Activated CD4-positive, alpha-beta memory T cell treated with anti-CD3 and anti-CD28 coated beads, Interleukin-2, amount 10 ng/mL, durations not matched to agents 7 days and 5 days (primary cell): ENCODE results near the gene IQSEC3. TPM values are rescaled to one million over a fixed set of nuclear protein-coding genes. Genes with fewer than 3 reads are reported as not detected.

Experiments used
- CTCF ChIA-PET: fragments of 350-600 bp; sonication (Branson Sonifier 250); formaldehyde crosslinking; loops from one replicate; lab custom pipeline; 2021; ENCODE audit warnings: antibody characterized with exemption, inconsistent platforms; lab: Charles Lee
- POLR2A ChIA-PET: fragments of 350-600 bp; sonication (Branson Sonifier 250); formaldehyde crosslinking; loops from one replicate; lab custom pipeline; 2021; ENCODE audit warnings: antibody characterized with exemption; lab: Charles Lee
- DNase-seq: peaks from one replicate; pipeline ENCODE4 v3.0.0-alpha.2; 2020
- H3K27ac Mint-ChIP-seq: one replicate; pipeline ENCODE4 v1.8.0; 2021; ENCODE audit warnings: mild to moderate bottlenecking, mixed read lengths
- H3K27me3 Mint-ChIP-seq: one replicate; pipeline ENCODE4 v1.8.0; 2021; ENCODE audit warnings: mixed read lengths
- H3K36me3 Mint-ChIP-seq: one replicate; pipeline ENCODE4 v1.8.0; 2021; ENCODE audit warnings: low read depth, mixed read lengths
- H3K4me1 Mint-ChIP-seq: one replicate; pipeline ENCODE4 v1.8.0; 2021; ENCODE audit warnings: mixed read lengths
- H3K4me3 Mint-ChIP-seq: one replicate; pipeline ENCODE4 v1.8.0; 2021; ENCODE audit warnings: mild to moderate bottlenecking, mixed read lengths
- H3K9me3 Mint-ChIP-seq: one replicate; pipeline ENCODE4 v1.8.0; 2021; ENCODE audit warnings: mixed read lengths
- total RNA-seq, 2 experiments: library from RNA; stranded (reverse); gene quantifications; one replicate each; pipeline ENCODE4 v1.2.3, GENCODE V29; 2021

The IQSEC3 gene
- total RNA-seq, 2 experiments from 2014 or later = 0.10 to 0.33 TPM

- H3K4me3 Mint-ChIP-seq = no peak overlapping the region
- H3K36me3 Mint-ChIP-seq = no peaks in the 10 kb centered on the region
- H3K4me1 Mint-ChIP-seq = no peaks in the 10 kb centered on the region
- CTCF ChIA-PET = no interaction called here
- H3K27ac Mint-ChIP-seq = no peak overlapping the region
- POLR2A ChIA-PET = no interaction called here
- peaks cover 1% of the 10 kb centered on the region for H3K27me3 Mint-ChIP-seq
- H3K9me3 Mint-ChIP-seq = no peaks in the 10 kb centered on the region
- DNase-seq = no peak
Observed at GRCh38 chr12:195951-196350, 129.4 kb downstream of the IQSEC3 start.

DNA sequence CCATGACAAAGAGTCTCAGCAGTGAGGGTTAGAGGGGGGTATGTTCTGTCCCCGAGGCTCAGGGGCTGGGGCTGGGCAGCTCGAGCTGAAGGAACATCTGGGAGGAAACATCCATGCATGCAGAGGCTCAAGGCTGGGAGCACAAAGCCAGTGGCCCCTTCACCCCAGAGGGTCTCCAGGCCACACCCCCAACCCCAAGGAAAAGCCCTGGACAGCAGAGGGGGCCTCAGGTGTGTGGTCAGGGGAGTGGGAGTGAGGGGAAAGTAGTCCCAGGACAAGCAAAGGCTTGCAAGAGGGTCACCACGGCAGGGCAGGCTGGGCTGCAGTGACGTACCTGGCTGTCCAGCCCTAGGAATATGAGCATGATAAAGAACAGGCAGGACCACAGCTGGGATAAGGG, 129.9 kb downstream of the IQSEC3 start:
- H3K27ac Mint-ChIP-seq = no peak overlapping the region
- no peak for DNase-seq
- no peaks in the 10 kb centered on the region for H3K36me3 Mint-ChIP-seq
- H3K27me3 Mint-ChIP-seq = peaks cover 6% of the 10 kb centered on the region
- no peaks in the 10 kb centered on the region for H3K9me3 Mint-ChIP-seq
- no peak overlapping the region for H3K4me3 Mint-ChIP-seq
- ChIA-PET CTCF (no interaction called here), POLR2A (no interaction called here)
- H3K4me1 Mint-ChIP-seq = no peaks in the 10 kb centered on the region

- H3K9me3 Mint-ChIP-seq = no peaks in the 10 kb centered on the region
- no peak for DNase-seq
- ChIA-PET POLR2A (no interaction called here), CTCF (no interaction called here)
- H3K36me3 Mint-ChIP-seq = no peaks in the 10 kb centered on the region
- H3K4me3 Mint-ChIP-seq = no peak overlapping the region
- H3K27ac Mint-ChIP-seq = no peak overlapping the region
- peaks cover 11% of the 10 kb centered on the region for H3K27me3 Mint-ChIP-seq
- no peaks in the 10 kb centered on the region for H3K4me1 Mint-ChIP-seq
Observed at GRCh38 chr12:197347-197746, 130.8 kb downstream of the IQSEC3 start.

DNA sequence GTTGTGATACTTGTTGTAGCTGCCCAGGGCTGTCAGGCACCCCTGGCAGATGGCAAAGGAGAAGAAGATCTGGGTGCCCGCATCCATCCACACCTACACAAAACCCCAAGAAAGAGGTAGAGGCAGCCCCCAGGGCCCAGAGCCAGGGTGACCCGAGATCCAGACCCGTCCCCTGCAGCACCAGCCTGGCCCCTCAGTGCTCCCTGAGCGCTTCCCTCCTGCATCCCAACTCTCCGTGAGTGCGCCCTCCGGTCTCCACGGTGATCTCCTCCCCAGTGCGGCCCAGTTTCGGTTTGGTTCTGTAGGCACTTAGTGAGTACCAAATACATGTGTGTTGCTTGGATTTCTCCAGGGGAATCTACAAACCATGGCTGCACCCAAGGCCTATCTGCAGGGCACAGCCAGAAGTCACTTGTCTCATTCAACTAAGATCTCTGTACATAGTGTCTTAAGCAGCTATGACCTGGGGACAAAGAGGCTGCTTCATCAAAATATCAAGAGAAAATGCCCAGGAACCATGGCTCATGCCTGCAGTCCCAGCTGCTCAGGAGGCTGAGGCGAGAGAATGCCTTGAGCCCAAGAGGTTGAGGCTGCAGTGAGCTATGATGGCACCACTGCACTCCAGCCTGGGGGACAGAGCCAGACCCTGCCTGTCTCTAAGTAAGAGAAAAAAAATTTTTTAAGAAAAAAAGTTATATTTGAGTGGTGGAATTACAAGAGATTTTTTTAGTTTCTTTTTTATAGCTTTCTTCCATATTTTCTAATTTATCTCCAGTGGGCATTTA, 131.5 kb downstream of the IQSEC3 start:
- H3K9me3 Mint-ChIP-seq = no peaks in the 10 kb centered on the region
- ChIA-PET POLR2A (no interaction called here), CTCF (no interaction called here)
- H3K4me1 Mint-ChIP-seq = peaks cover 2% of the 10 kb centered on the region
- no peak overlapping the region for H3K27ac Mint-ChIP-seq
- DNase-seq = no peak
- peaks cover 16% of the 10 kb centered on the region for H3K27me3 Mint-ChIP-seq
- H3K4me3 Mint-ChIP-seq = no peak overlapping the region
- H3K36me3 Mint-ChIP-seq = no peaks in the 10 kb centered on the region

DNA sequence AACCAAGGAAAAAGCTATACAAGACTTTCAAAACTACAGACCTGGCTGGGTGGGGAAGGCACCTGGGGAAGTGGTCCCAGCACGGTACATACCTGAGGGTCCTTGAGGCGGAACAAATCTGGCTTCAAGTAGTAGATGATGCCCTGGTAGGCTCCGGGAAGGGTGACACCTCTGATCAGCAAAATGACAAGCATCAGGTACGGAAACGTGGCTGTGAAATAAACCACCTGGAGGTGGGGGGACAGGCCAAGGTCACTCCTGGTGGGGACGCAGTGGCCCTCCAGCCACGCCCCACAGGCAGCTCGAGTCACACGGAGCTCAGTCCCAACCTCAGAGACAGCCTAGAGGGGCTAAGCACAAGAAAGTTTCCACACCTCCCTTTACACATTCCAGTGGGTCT, 132.1 kb downstream of the IQSEC3 start:
- Mint-ChIP-seq H3K4me1 (peaks cover 2% of the 10 kb centered on the region), H3K27ac (no peak overlapping the region), H3K27me3 (peaks cover 16% of the 10 kb centered on the region), H3K36me3 (no peaks in the 10 kb centered on the region), H3K4me3 (no peak overlapping the region), H3K9me3 (no peaks in the 10 kb centered on the region)
- ChIA-PET CTCF (no interaction called here), POLR2A (no interaction called here)
- DNase-seq = no peak

GRCh38 chr12:201361-201760, 134.8 kb downstream of the IQSEC3 start:
- POLR2A ChIA-PET = no interaction called here
- no peak overlapping the region for H3K4me3 Mint-ChIP-seq

DNA sequence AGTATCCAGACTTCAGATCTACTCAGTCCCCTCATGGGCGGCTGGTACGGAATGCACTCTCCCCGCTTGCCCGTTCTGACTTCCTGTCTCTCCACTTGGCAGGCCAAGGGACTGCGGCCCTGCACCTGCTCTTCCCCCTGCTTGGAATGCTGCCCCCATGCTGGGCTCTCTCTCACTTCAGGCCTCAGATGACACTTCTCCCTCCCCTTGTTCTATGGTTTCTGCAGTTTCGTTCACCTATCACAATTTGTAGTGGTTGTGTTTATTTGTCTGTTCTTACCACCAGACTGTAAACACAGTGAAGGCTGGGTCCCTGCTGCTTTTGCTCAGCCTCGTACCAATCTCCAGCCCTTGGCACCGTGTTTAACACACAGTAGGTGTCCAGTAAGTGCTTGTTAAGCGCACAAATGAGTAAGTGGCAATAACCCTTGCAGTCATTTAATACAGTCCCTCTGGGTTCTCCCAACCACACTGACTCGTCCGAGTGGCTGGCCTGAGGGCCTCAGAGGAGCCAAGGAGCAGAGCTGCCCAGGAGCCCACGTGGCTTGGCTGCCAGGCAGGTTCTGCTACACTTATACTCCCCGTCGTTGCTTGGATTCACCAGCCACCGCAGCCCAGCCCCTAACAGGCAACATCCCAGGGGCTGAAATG, 135.6 kb downstream of the IQSEC3 start:
- H3K4me3 Mint-ChIP-seq = no peak overlapping the region
- no peaks in the 10 kb centered on the region for H3K9me3 Mint-ChIP-seq
- ChIA-PET POLR2A (no interaction called here), CTCF (no interaction called here)
- no peaks in the 10 kb centered on the region for H3K36me3 Mint-ChIP-seq
- DNase-seq = no peak
- H3K27me3 Mint-ChIP-seq = peaks cover 32% of the 10 kb centered on the region
- H3K27ac Mint-ChIP-seq = no peak overlapping the region
- peaks cover 2% of the 10 kb centered on the region for H3K4me1 Mint-ChIP-seq

More at GRCh38 chr12:201361-201760, 134.8 kb downstream of the IQSEC3 start:
- Mint-ChIP-seq H3K36me3 (no peaks in the 10 kb centered on the region), H3K27ac (no peak overlapping the region), H3K9me3 (no peaks in the 10 kb centered on the region), H3K4me1 (peaks cover 2% of the 10 kb centered on the region), H3K27me3 (peaks cover 31% of the 10 kb centered on the region)
- DNase-seq = no peak
- CTCF ChIA-PET = no interaction called here

DNA sequence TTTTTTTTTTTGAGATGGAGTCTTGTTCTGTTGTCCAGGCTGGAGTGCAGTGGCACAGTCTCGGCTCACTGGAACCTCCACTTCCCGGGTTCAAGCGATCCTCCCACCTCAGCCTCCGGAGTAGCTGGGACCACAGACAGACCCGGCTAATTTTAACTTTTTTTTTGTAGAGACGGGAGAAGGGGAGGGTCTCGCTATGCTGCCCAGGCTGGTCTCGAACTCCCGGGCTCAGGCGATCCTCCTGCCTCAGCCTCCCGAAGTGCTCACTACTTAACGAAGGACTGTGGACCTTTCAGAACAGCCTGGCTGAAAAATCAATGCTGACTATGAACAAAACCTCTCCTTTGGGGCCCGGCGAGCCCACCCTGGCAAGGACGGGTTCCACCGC, 136.5 kb downstream of the IQSEC3 start:
- no peak for DNase-seq
- ChIA-PET POLR2A (no interaction called here), CTCF (no interaction called here)
- Mint-ChIP-seq H3K36me3 (no peaks in the 10 kb centered on the region), H3K4me3 (no peak overlapping the region), H3K27ac (no peak overlapping the region), H3K4me1 (peaks cover 2% of the 10 kb centered on the region), H3K27me3 (peaks cover 32% of the 10 kb centered on the region), H3K9me3 (no peaks in the 10 kb centered on the region)

GRCh38 chr12:203462-204260, 137.1 kb downstream of the IQSEC3 start:
- no peak overlapping the region for H3K4me3 Mint-ChIP-seq
- peaks cover 32% of the 10 kb centered on the region for H3K27me3 Mint-ChIP-seq
- no peak for DNase-seq
- ChIA-PET POLR2A (no interaction called here), CTCF (no interaction called here)
- H3K36me3 Mint-ChIP-seq = no peaks in the 10 kb centered on the region
- H3K27ac Mint-ChIP-seq = no peak overlapping the region
- H3K4me1 Mint-ChIP-seq = peaks cover 2% of the 10 kb centered on the region
- H3K9me3 Mint-ChIP-seq = no peaks in the 10 kb centered on the region

DNA sequence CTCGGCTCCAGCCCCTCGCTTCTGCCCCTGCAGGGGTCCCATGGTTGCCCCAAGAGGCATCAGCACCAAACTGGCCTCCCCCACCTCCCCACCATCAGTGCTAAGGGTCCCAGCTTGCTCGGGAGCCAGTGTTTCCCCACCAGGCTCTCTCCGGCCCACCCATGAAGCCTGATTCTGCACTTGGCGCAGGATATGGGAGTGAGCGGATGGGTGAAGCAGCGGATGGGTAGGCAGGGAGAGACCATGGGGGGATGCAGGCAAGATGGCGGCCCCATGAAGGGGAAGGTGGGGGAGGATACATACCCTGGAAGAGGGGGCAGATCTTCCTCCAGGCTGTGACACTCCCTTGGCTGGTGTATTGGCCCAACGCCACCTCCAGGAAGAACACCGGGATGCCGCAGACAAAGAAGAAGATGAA, 137.7 kb downstream of the IQSEC3 start:
- DNase-seq = no peak
- H3K27me3 Mint-ChIP-seq = peaks cover 32% of the 10 kb centered on the region
- H3K36me3 Mint-ChIP-seq = no peaks in the 10 kb centered on the region
- H3K9me3 Mint-ChIP-seq = no peaks in the 10 kb centered on the region
- peaks cover 2% of the 10 kb centered on the region for H3K4me1 Mint-ChIP-seq
- ChIA-PET POLR2A (no interaction called here), CTCF (no interaction called here)
- H3K4me3 Mint-ChIP-seq = no peak overlapping the region
- no peak overlapping the region for H3K27ac Mint-ChIP-seq

- peaks cover 32% of the 10 kb centered on the region for H3K27me3 Mint-ChIP-seq
- ChIA-PET POLR2A (no interaction called here), CTCF (no interaction called here)
- no peak overlapping the region for H3K4me3 Mint-ChIP-seq
- H3K36me3 Mint-ChIP-seq = no peaks in the 10 kb centered on the region
- H3K27ac Mint-ChIP-seq = no peak overlapping the region
- no peaks in the 10 kb centered on the region for H3K9me3 Mint-ChIP-seq
- DNase-seq = no peak
- peaks cover 2% of the 10 kb centered on the region for H3K4me1 Mint-ChIP-seq
Observed at GRCh38 chr12:205026-205425, 138.5 kb downstream of the IQSEC3 start.

GRCh38 chr12:206746-207440, 140.3 kb downstream of the IQSEC3 start:
- CTCF ChIA-PET = no interaction called here

GRCh38 chr12:207804-208203, 141.2 kb downstream of the IQSEC3 start:
- ChIA-PET CTCF (no interaction called here), POLR2A (no interaction called here)
- Mint-ChIP-seq H3K27me3 (peaks cover 32% of the 10 kb centered on the region), H3K9me3 (no peaks in the 10 kb centered on the region), H3K27ac (no peak overlapping the region), H3K4me1 (peaks cover 3% of the 10 kb centered on the region), H3K4me3 (no peak overlapping the region), H3K36me3 (no peaks in the 10 kb centered on the region)
- DNase-seq = no peak

More at GRCh38 chr12:206746-207440, 140.3 kb downstream of the IQSEC3 start:
- Mint-ChIP-seq H3K27ac (no peak overlapping the region), H3K27me3 (peaks cover 35% of the 10 kb centered on the region), H3K9me3 (no peaks in the 10 kb centered on the region), H3K4me1 (peaks cover 2% of the 10 kb centered on the region), H3K36me3 (no peaks in the 10 kb centered on the region), H3K4me3 (no peak overlapping the region)
- POLR2A ChIA-PET = no interaction called here
- no peak for DNase-seq
